Activated naive CD4-positive, alpha-beta T cell treated with anti-CD3 and anti-CD28 coated beads for 36 hours (primary cell): ENCODE data around the gene CEACAM20. TPM values are rescaled to one million over a fixed set of nuclear protein-coding genes. Genes with fewer than 3 reads are reported as not detected.
"Not testable (repeated sequence)": the region's sequence is repeated elsewhere in the genome, so short reads cannot be mapped to it uniquely, and the experiment has no call there.

Source experiments
- CTCF ChIA-PET: fragments of 350-600 bp; sonication (Branson Sonifier 250); formaldehyde crosslinking; loops from one replicate; lab custom pipeline; 2021; ENCODE audit warnings: antibody characterized with exemption; lab: Charles Lee
- DNase-seq: peaks from one replicate; pipeline ENCODE4 v3.0.0-alpha.2; 2020
- H3K27ac Mint-ChIP-seq: one replicate; pipeline ENCODE4 v1.8.0; 2021; ENCODE audit warnings: mild to moderate bottlenecking, mixed read lengths
- H3K27me3 Mint-ChIP-seq: one replicate; pipeline ENCODE4 v1.8.0; 2021; ENCODE audit warnings: low read depth, mixed read lengths
- H3K36me3 Mint-ChIP-seq: one replicate; pipeline ENCODE4 v1.8.0; 2021; ENCODE audit warnings: low read depth, mixed read lengths
- H3K4me1 Mint-ChIP-seq: one replicate; pipeline ENCODE4 v1.8.0; 2021; ENCODE audit warnings: low read depth, mixed read lengths
- H3K4me3 Mint-ChIP-seq: one replicate; pipeline ENCODE4 v1.8.0; 2021; ENCODE audit warnings: mild to moderate bottlenecking, moderate library complexity, mixed read lengths
- H3K9me3 Mint-ChIP-seq: one replicate; pipeline ENCODE4 v1.8.0; 2021; ENCODE audit warnings: mixed read lengths
- intact Hi-C: fragments of 100-400 bp; cut with micrococcal nuclease; formaldehyde crosslinking; loops from one replicate; pipeline ENCODE4 v1.15.1; 2023
- total RNA-seq, 2 experiments: library from RNA; stranded (reverse); gene quantifications; one replicate each; pipeline ENCODE4 v1.2.3, GENCODE V29; 2021

CEACAM20 gene
- total RNA-seq, 2 experiments from 2014 or later: not detected

GRCh38 chr19:44567745-44568144, 38.3 kb upstream of the CEACAM20 start:
- Mint-ChIP-seq H3K4me3 (no peak overlapping the region), H3K36me3 (no peaks in the 10 kb centered on the region), H3K4me1 (no peaks in the 10 kb centered on the region), H3K27ac (no peak overlapping the region), H3K9me3 (no peaks in the 10 kb centered on the region), H3K27me3 (peaks cover 12% of the 10 kb centered on the region)
- no peak for DNase-seq
- CTCF ChIA-PET: no interaction called here
- intact Hi-C loops: no loop called here

GRCh38 chr19:44566984-44567383, 37.5 kb upstream of the CEACAM20 start:
- Mint-ChIP-seq H3K27ac (no peak overlapping the region), H3K36me3 (no peaks in the 10 kb centered on the region), H3K4me3 (no peak overlapping the region), H3K4me1 (no peaks in the 10 kb centered on the region), H3K9me3 (no peaks in the 10 kb centered on the region), H3K27me3 (peaks cover 12% of the 10 kb centered on the region)
- DNase-seq: no peak
- intact Hi-C loops: no loop called here
- CTCF ChIA-PET: no interaction called here

- H3K36me3 Mint-ChIP-seq, H3K27ac Mint-ChIP-seq, CTCF ChIA-PET, H3K4me1 Mint-ChIP-seq, H3K27me3 Mint-ChIP-seq, H3K9me3 Mint-ChIP-seq, H3K4me3 Mint-ChIP-seq, DNase-seq, intact Hi-C loops: not testable (repeated sequence)
Observed at GRCh38 chr19:44563086-44563655, 33.7 kb upstream of the CEACAM20 start.

GRCh38 chr19:44557933-44558332, 28.5 kb upstream of the CEACAM20 start:
- Mint-ChIP-seq H3K4me1 (no peaks in the 10 kb centered on the region), H3K27ac (no peak overlapping the region), H3K9me3 (peaks cover 5% of the 10 kb centered on the region), H3K4me3 (no peak overlapping the region), H3K27me3 (peaks cover 3% of the 10 kb centered on the region), H3K36me3 (no peaks in the 10 kb centered on the region)
- intact Hi-C loops: no loop called here
- CTCF ChIA-PET: no interaction called here
- no peak for DNase-seq

- H3K36me3 Mint-ChIP-seq: no peaks in the 10 kb centered on the region
- H3K4me1 Mint-ChIP-seq: no peaks in the 10 kb centered on the region
- intact Hi-C loops: no loop called here
- peaks cover 6% of the 10 kb centered on the region for H3K9me3 Mint-ChIP-seq
- no peak overlapping the region for H3K4me3 Mint-ChIP-seq
- no peak for DNase-seq
- H3K27me3 Mint-ChIP-seq: peaks cover 3% of the 10 kb centered on the region
- H3K27ac Mint-ChIP-seq: no peak overlapping the region
- CTCF ChIA-PET: no interaction called here
Observed at GRCh38 chr19:44554641-44555246, 25.3 kb upstream of the CEACAM20 start.

GRCh38 chr19:44553478-44554171, 24.1 kb upstream of the CEACAM20 start:
- no peaks in the 10 kb centered on the region for H3K4me1 Mint-ChIP-seq
- intact Hi-C loops: no loop called here
- no peaks in the 10 kb centered on the region for H3K36me3 Mint-ChIP-seq
- peaks cover 6% of the 10 kb centered on the region for H3K9me3 Mint-ChIP-seq
- peaks cover 3% of the 10 kb centered on the region for H3K27me3 Mint-ChIP-seq
- no peak overlapping the region for H3K27ac Mint-ChIP-seq
- DNase-seq: no peak
- H3K4me3 Mint-ChIP-seq: no peak overlapping the region
- CTCF ChIA-PET: no interaction called here

- H3K9me3 Mint-ChIP-seq: peaks cover 6% of the 10 kb centered on the region
- no peak overlapping the region for H3K27ac Mint-ChIP-seq
- CTCF ChIA-PET: no interaction called here
- intact Hi-C loops: no loop called here
- H3K4me1 Mint-ChIP-seq: no peaks in the 10 kb centered on the region
- no peaks in the 10 kb centered on the region for H3K36me3 Mint-ChIP-seq
- H3K4me3 Mint-ChIP-seq: no peak overlapping the region
- peaks cover 3% of the 10 kb centered on the region for H3K27me3 Mint-ChIP-seq
- DNase-seq: peak; percentile 73
Observed at GRCh38 chr19:44552324-44552723, 22.8 kb upstream of the CEACAM20 start.

- Mint-ChIP-seq H3K27ac (no peak overlapping the region), H3K27me3 (peaks cover 3% of the 10 kb centered on the region), H3K36me3 (no peaks in the 10 kb centered on the region), H3K4me3 (no peak overlapping the region), H3K9me3 (peaks cover 6% of the 10 kb centered on the region), H3K4me1 (no peaks in the 10 kb centered on the region)
- intact Hi-C loops: no loop called here
- CTCF ChIA-PET: no interaction called here
- no peak for DNase-seq
Observed at GRCh38 chr19:44551850-44552249, 22.4 kb upstream of the CEACAM20 start.

GRCh38 chr19:44550976-44551375, 21.5 kb upstream of the CEACAM20 start:
- H3K36me3 Mint-ChIP-seq, H3K27ac Mint-ChIP-seq, H3K27me3 Mint-ChIP-seq, CTCF ChIA-PET, H3K9me3 Mint-ChIP-seq, H3K4me1 Mint-ChIP-seq, intact Hi-C loops, DNase-seq, H3K4me3 Mint-ChIP-seq: not testable (repeated sequence)

- H3K27me3 Mint-ChIP-seq: no peaks in the 10 kb centered on the region
- H3K27ac Mint-ChIP-seq: no peak overlapping the region
- no peak overlapping the region for H3K4me3 Mint-ChIP-seq
- no peaks in the 10 kb centered on the region for H3K36me3 Mint-ChIP-seq
- H3K9me3 Mint-ChIP-seq: peaks cover 8% of the 10 kb centered on the region
- CTCF ChIA-PET: no interaction called here
- H3K4me1 Mint-ChIP-seq: no peaks in the 10 kb centered on the region
- no peak for DNase-seq
- intact Hi-C loops: no loop called here
Observed at GRCh38 chr19:44549507-44549906, 20.0 kb upstream of the CEACAM20 start.

- no peaks in the 10 kb centered on the region for H3K27me3 Mint-ChIP-seq
- CTCF ChIA-PET: no interaction called here
- H3K4me3 Mint-ChIP-seq: no peak overlapping the region
- no peaks in the 10 kb centered on the region for H3K4me1 Mint-ChIP-seq
- H3K9me3 Mint-ChIP-seq: peaks cover 12% of the 10 kb centered on the region
- H3K27ac Mint-ChIP-seq: no peak overlapping the region
- intact Hi-C loops: no loop called here
- DNase-seq: no peak
- H3K36me3 Mint-ChIP-seq: no peaks in the 10 kb centered on the region
Observed at GRCh38 chr19:44548736-44549135, 19.3 kb upstream of the CEACAM20 start.

- intact Hi-C loops: no loop called here
- Mint-ChIP-seq H3K4me1 (no peaks in the 10 kb centered on the region), H3K27ac (no peak overlapping the region), H3K27me3 (peaks cover 3% of the 10 kb centered on the region), H3K4me3 (no peak overlapping the region), H3K9me3 (peaks cover 6% of the 10 kb centered on the region), H3K36me3 (no peaks in the 10 kb centered on the region)
- no peak for DNase-seq
- CTCF ChIA-PET: no interaction called here
Observed at GRCh38 chr19:44544031-44544430, 14.6 kb upstream of the CEACAM20 start.

GRCh38 chr19:44542671-44543070, 13.2 kb upstream of the CEACAM20 start:
- Mint-ChIP-seq H3K9me3 (peaks cover 9% of the 10 kb centered on the region), H3K4me1 (no peaks in the 10 kb centered on the region), H3K36me3 (no peaks in the 10 kb centered on the region), H3K27me3 (peaks cover 3% of the 10 kb centered on the region), H3K4me3 (no peak overlapping the region), H3K27ac (no peak overlapping the region)
- CTCF ChIA-PET: no interaction called here
- intact Hi-C loops: no loop called here
- no peak for DNase-seq
